HCT116 (cell line): Measurements from ENCODE around the gene CLTRN. TPM values are rescaled to one million over a fixed set of nuclear protein-coding genes. Genes with fewer than 3 reads are reported as not detected.
"Not testable (repeated sequence)": the region's sequence is repeated elsewhere in the genome, so short reads cannot be mapped to it uniquely, and the experiment has no call there.

Source experiments
- ATAC-seq: fragments of 200-7000 bp; cut with Tn5 transposase; 2 replicates; pipeline ENCODE4 v1.9.1; 2020; ENCODE audit warnings: mild to moderate bottlenecking, moderate library complexity
- BruUV-seq: library from RNA; stranded (reverse); fragments of 400-500 nt; replicated peaks from 2 replicates; lab custom pipeline; 2021; lab: Mats Ljungman, UMichigan
- CTCF ChIA-PET: fragments of 300-600 bp; sonication (Branson Sonifier 250); formaldehyde crosslinking; loops from one replicate; lab custom pipeline; 2021; ENCODE audit warnings: antibody characterized with exemption; lab: Charles Lee
- POLR2A ChIA-PET: fragments of 300-600, 350-600 bp; sonication (Branson Sonifier 250); formaldehyde crosslinking; loops from one replicate; lab custom pipeline; 2021; ENCODE audit warnings: antibody characterized with exemption; lab: Charles Lee
- RAD21 ChIA-PET, 2 experiments: fragments of 300-600 bp; sonication (Branson Sonifier 250); formaldehyde crosslinking; loops; one replicate each; lab custom pipeline; 2023; ENCODE audit warnings: low total read pairs in 2 of 2; ENCODE audit not compliant: uncharacterized antibody in 2 of 2, unreplicated experiment in 2 of 2, low non-redundant PET in 1 of 2; lab: Charles Lee
- DNase-seq: peaks from one replicate; pipeline ENCODE4 v3.0.0-alpha.2; 2010; ENCODE audit warnings: low read depth, low spot score
- H2AFZ ChIP-seq: fragments of 200-600 bp; shearing (Covaris generic), sonication (generic); 2 replicates; pipeline ENCODE4 v1.6.1; 2017; ENCODE audit warnings: low read depth, mixed run types, mixed read lengths, antibody characterized with exemption, low read length; ENCODE audit not compliant: poor library complexity, severe bottlenecking
- H3K27ac ChIP-seq: 2 replicates; pipeline ENCODE4 v1.5.1; 2012; ENCODE audit warnings: low read depth, low read length
- H3K27me3 ChIP-seq: fragments of 200-600 bp; sonication (generic); 2 replicates; pipeline ENCODE4 v1.6.1; 2016; ENCODE audit warnings: mixed run types, low read length, mixed read lengths; ENCODE audit not compliant: insufficient read depth
- H3K36me3 ChIP-seq, 2 experiments: fragments of 200-500 bp in 1 of 2; fragments of 200-600 bp in 1 of 2; sonication (Bioruptor generic) in 1 of 2; sonication (generic) in 1 of 2; 2 replicates each; pipeline versions ENCODE4 v1.5.1 to v1.6.1; 2014 to 2016; ENCODE audit warnings: low read length in 2 of 2, inconsistent platforms in 1 of 2, mixed read lengths in 1 of 2, mixed run types in 1 of 2; ENCODE audit not compliant: insufficient read depth in 2 of 2, control insufficient read depth in 1 of 2
- H3K4me1 ChIP-seq, 2 experiments: fragments of 200-600 bp in 1 of 2; sonication (generic) in 1 of 2; 2 replicates each; pipeline versions ENCODE4 v1.5.1 to v1.6.1; 2012 to 2017; ENCODE audit warnings: low read length in 2 of 2, inconsistent platforms in 1 of 2, mild to moderate bottlenecking in 1 of 2, mixed read lengths in 1 of 2, mixed run types in 1 of 2, moderate library complexity in 1 of 2; ENCODE audit not compliant: insufficient read depth in 2 of 2, control insufficient read depth in 1 of 2
- H3K4me2 ChIP-seq: fragments of 200-600 bp; sonication (generic); 2 replicates; pipeline ENCODE4 v1.6.1; 2017; ENCODE audit warnings: mixed run types, low read length, mixed read lengths
- H3K4me3 ChIP-seq, 2 experiments: fragments of 200-600 bp in 1 of 2; sonication (generic) in 1 of 2; replicated peaks in 1 of 2; 2 replicates each; pipeline ENCODE4 v1.5.1; 2011 to 2016; ENCODE audit warnings: low read length in 2 of 2, control low read depth in 1 of 2, low read depth in 1 of 2, mild to moderate bottlenecking in 1 of 2, mixed read lengths in 1 of 2, mixed run types in 1 of 2
- H3K79me2 ChIP-seq: fragments of 200-600 bp; sonication (generic); 2 replicates; pipeline ENCODE4 v1.6.1; 2017; ENCODE audit warnings: mild to moderate bottlenecking, mixed run types, low read length, moderate library complexity, mixed read lengths; ENCODE audit not compliant: insufficient read depth
- H3K9ac ChIP-seq: fragments of 200-600 bp; sonication (generic); 2 replicates; pipeline ENCODE4 v1.6.1; 2016; ENCODE audit warnings: low read length, mixed read lengths
- H3K9me2 ChIP-seq: fragments of 200-600 bp; sonication (generic), shearing (Covaris generic); 2 replicates; pipeline ENCODE4 v1.6.1; 2017; ENCODE audit warnings: mixed run types, mild to moderate bottlenecking, moderate library complexity; ENCODE audit not compliant: insufficient read depth
- H3K9me3 ChIP-seq, 2 experiments: fragments of 200-500 bp in 1 of 2; fragments of 200-600 bp in 1 of 2; sonication (Bioruptor generic) in 1 of 2; sonication (generic) in 1 of 2; 2 replicates each; pipeline ENCODE4 v1.6.1; 2014 to 2017; ENCODE audit warnings: low read length in 2 of 2, mixed read lengths in 2 of 2, inconsistent platforms in 1 of 2, low read depth in 1 of 2, mild to moderate bottlenecking in 1 of 2, mixed run types in 1 of 2, moderate library complexity in 1 of 2; ENCODE audit not compliant: control insufficient read depth in 1 of 2, insufficient read depth in 1 of 2
- H4K20me1 ChIP-seq: fragments of 200-600 bp; sonication (generic), shearing (Covaris generic); 2 replicates; pipeline ENCODE4 v1.6.1; 2017; ENCODE audit warnings: mixed run types, mild to moderate bottlenecking, moderate library complexity; ENCODE audit not compliant: insufficient read depth
- CBX3 ChIP-seq: IDR thresholded peaks from 2 replicates; pipeline ENCODE4 v1.6.1; 2012; ENCODE audit warnings: low read depth
- CTCF ChIP-seq, 3 experiments: fragments of 200-600 bp in 1 of 3; sonication (generic) in 1 of 3; IDR thresholded peaks in 2 of 3; conservative IDR thresholded peaks in 1 of 3; 2 replicates each; pipeline ENCODE4 v1.5.1; 2012 to 2017; ENCODE audit warnings: low read depth in 2 of 3, low read length in 2 of 3, antibody characterized with exemption in 1 of 3, borderline replicate concordance in 1 of 3, control low read depth in 1 of 3, mild to moderate bottlenecking in 1 of 3, mixed read lengths in 1 of 3, mixed run types in 1 of 3, moderate library complexity in 1 of 3; ENCODE audit not compliant: insufficient read depth in 1 of 3
- EGR1 ChIP-seq: IDR thresholded peaks from 2 replicates; pipeline ENCODE4 v1.6.1; 2012; ENCODE audit warnings: low read depth
- ELF1 ChIP-seq: IDR thresholded peaks from 2 replicates; pipeline ENCODE4 v1.6.1; 2012; ENCODE audit warnings: low read depth, borderline replicate concordance
- EZH2 ChIP-seq: fragments of 200-600 bp; sonication (generic); IDR thresholded peaks from 2 replicates; pipeline ENCODE4 v1.6.1; 2017; ENCODE audit warnings: antibody characterized with exemption, mixed run types
- MAX ChIP-seq: IDR thresholded peaks from 2 replicates; pipeline ENCODE4 v1.6.1; 2012
- POLR2AphosphoS5 ChIP-seq: IDR thresholded peaks from 2 replicates; pipeline ENCODE4 v1.6.1; 2011; ENCODE audit warnings: mild to moderate bottlenecking, low read depth, low read length, moderate library complexity
- REST ChIP-seq: IDR thresholded peaks from 2 replicates; pipeline ENCODE4 v1.6.1; 2012; ENCODE audit warnings: low read depth
- SIN3A ChIP-seq: IDR thresholded peaks from 2 replicates; pipeline ENCODE4 v1.6.1; 2012; ENCODE audit warnings: low read depth
- SRF ChIP-seq: IDR thresholded peaks from 2 replicates; pipeline ENCODE4 v1.6.1; 2012; ENCODE audit warnings: low read depth
- TCF7L2 ChIP-seq: IDR thresholded peaks from 2 replicates; pipeline ENCODE4 v1.7.0; 2011; ENCODE audit warnings: borderline replicate concordance, inconsistent platforms; ENCODE audit not compliant: insufficient read depth, insufficient read length; ENCODE audit errors: extremely low read depth
- ZFX ChIP-seq: fragments of 450-650 bp; IDR thresholded peaks from 2 replicates; pipeline ENCODE4 v1.6.1; 2017
- ZNF274 ChIP-seq: fragments of 200-500 bp; sonication (Bioruptor generic); IDR thresholded peaks from 2 replicates; pipeline ENCODE4 v1.6.1; 2014; ENCODE audit warnings: mild to moderate bottlenecking, low read depth, low read length, inconsistent platforms
- intact Hi-C: fragments of 100-400 bp; cut with micrococcal nuclease; formaldehyde crosslinking; loops from 2 replicates; pipeline ENCODE4 v1.10.0; 2022
- total RNA-seq: library from RNA; stranded (reverse); gene quantifications from one replicate; pipeline ENCODE4 v1.2.1, GENCODE V29; 2021; ENCODE audit not compliant: unreplicated experiment

The CLTRN gene
- total RNA-seq, 1 experiment from 2014 or later = 0.25 TPM

- TF ChIP-seq SIN3A (no peak), CTCF (IDR thresholded peaks at IDR 0.05 in 2 of 3, conservative IDR thresholded peaks at IDR 0.05 in 1 of 3; ENCODE audit: borderline replicate concordance in 1 of 3, insufficient read depth in 1 of 3, low read depth in 2 of 3, low read length in 2 of 3) (no peak), POLR2AphosphoS5 (no peak)
These were observed 1.2 kb downstream of the CLTRN start (continued) for GRCh38 chrX:15663439-15663838.

GRCh38 chrX:15654804-15655203 lies 9.8 kb downstream of the CLTRN start:
- H3K36me3 ChIP-seq, intact Hi-C loops, H3K27me3 ChIP-seq, BruUV-seq, ATAC-seq, H3K4me2 ChIP-seq, H2AFZ ChIP-seq, H4K20me1 ChIP-seq, H3K4me3 ChIP-seq, H3K79me2 ChIP-seq, H3K27ac ChIP-seq, POLR2A ChIA-PET, CTCF ChIA-PET, H3K9ac ChIP-seq, DNase-seq, H3K4me1 ChIP-seq, RAD21 ChIA-PET, H3K9me3 ChIP-seq, H3K9me2 ChIP-seq: not testable (repeated sequence)

GRCh38 chrX:15653961-15654360 lies 10.6 kb downstream of the CLTRN start:
- H4K20me1 ChIP-seq = no peaks in the 10 kb centered on the region
- no peaks in the 10 kb centered on the region for H3K79me2 ChIP-seq
- H2AFZ ChIP-seq = no peak overlapping the region
- ChIA-PET RAD21 (no interaction called here), CTCF (no interaction called here), POLR2A (no interaction called here)
- BruUV-seq = no TSS peak
- H3K4me1 ChIP-seq = no peaks in the 10 kb centered on the region
- no peaks in the 10 kb centered on the region for H3K9me2 ChIP-seq
- no peak overlapping the region for H3K4me2 ChIP-seq
- no peak overlapping the region for H3K4me3 ChIP-seq
- H3K9me3 ChIP-seq = no peaks in the 10 kb centered on the region
- no peaks in the 10 kb centered on the region for H3K36me3 ChIP-seq
- intact Hi-C loops = no loop called here
- no peak for DNase-seq
- no peak overlapping the region for H3K27ac ChIP-seq
- no peaks in the 10 kb centered on the region for H3K27me3 ChIP-seq
- no peak overlapping the region for H3K9ac ChIP-seq
- no peak for ATAC-seq
- no peak for TF ChIP-seq MAX
- TF ChIP-seq ELF1 = no peak
- TF ChIP-seq ZFX = no peak
- no peak for TF ChIP-seq TCF7L2
- no peak for TF ChIP-seq REST
- TF ChIP-seq CBX3 = no peak
- TF ChIP-seq EZH2 = no peak
- no peak for TF ChIP-seq SRF
- no peak for TF ChIP-seq ZNF274
- TF ChIP-seq EGR1 = no peak
